Muscle of arm (tissue), 12 donors: ENCODE measurements around the gene AIFM1. TPM values are rescaled to one million over a fixed set of nuclear protein-coding genes. Genes with fewer than 3 reads are reported as not detected.
A peak's percentile ranks its signal among the peaks of the same experiment; 100 is the strongest.

Source experiments
- DNase-seq: peaks from one replicate; pipeline ENCODE4 v3.0.0-alpha.2; 2013
- polyA plus RNA-seq, 12 donors: library from polyadenylated mRNA; unstranded; fragments of 120-200 nt; gene quantifications; one replicate each; pipeline ENCODE4 v1.2.1, GENCODE V29; 2013; ENCODE audit not compliant: insufficient read length in 12 of 12

The AIFM1 gene
- polyA plus RNA-seq, 12 donors = 16.2 to 30.5 (median 25.0) TPM; not detected in 1

DNA sequence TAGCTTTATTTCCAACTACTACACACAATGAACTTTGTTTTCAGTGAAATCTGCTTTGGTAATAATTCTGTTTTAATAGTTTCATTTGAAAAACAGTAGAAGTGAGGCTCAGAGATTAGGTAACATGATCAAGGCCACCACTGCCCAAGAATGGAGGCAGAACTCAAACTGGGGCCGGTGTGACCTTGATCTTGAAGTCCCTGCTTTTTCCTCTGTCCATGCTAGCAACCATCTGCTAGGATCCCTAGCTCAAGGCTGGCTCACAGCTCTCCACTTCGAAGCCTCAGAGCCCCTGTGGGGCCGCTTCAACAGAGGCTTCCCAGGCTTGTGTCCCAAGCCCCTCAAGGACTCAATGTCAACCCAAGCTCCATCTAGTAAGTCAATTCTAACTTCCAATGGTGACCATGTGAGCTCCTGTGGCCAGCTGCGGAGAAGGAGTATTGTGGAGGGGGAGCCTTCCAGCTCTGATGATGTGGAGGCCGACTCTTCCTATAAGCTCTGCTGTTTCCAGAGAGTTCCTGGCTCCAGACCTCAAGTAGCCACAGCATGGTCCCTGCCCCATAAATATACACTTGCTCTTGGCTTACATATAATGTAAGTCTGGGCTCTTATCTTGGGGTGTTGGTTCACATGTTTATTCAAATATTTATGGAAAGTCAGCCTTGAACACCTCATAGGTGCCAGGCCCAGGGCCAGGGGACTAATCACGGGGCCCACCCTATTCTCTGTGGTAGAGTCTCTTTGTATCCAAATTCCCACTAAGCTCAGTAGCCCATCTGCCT, 70.2 kb downstream of the AIFM1 start:
- no peak for DNase-seq

GRCh38 chrX:130094696-130095095, 70.9 kb downstream of the AIFM1 start:
- no peak for DNase-seq

DNA sequence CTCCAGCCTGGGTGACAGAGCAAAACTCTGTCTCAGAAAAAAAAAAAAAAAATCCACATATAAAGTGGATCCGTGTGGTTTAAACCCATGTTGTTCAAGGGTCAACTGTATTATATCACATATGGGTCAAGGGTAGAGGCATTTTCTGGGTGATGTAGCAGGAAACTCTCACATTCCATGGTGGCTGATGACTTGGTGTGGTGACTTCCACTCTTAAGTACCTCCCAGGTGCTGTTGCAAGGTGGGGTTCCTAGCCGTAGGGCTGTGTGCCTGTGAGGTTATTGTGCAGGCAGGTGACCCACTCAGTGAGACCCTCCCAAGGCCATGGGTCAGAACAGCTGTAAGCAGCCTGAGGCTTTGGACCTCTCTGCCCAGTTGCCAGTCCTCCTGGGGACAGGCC, 72.4 kb downstream of the AIFM1 start:
- no peak for DNase-seq

GRCh38 chrX:130091980-130092522, 73.6 kb downstream of the AIFM1 start:
- DNase-seq = no peak

DNA sequence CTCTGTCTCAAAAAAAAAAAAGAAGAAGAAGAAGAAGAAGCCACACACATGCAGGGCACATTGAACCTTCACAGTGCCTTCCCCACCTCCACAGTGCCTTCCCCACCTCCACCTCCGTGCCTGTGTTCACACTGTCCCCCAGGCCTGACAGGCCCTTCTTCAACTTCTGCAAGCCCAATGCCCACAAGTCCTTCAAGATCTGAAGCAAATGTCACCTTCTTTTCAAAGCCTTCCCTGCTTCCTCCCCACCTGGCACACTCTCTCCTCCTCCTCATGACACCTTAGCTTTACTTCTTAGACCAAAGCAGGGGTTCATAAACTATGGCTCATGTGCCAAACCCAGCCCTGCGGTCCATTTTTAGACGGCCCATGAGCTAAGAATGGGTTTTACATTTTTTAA, 75.3 kb downstream of the AIFM1 start:
- DNase-seq = no peak

- no peak for DNase-seq
These were observed 79.0 kb downstream of the AIFM1 start for GRCh38 chrX:130086447-130087206.

GRCh38 chrX:130085551-130086446, 79.8 kb downstream of the AIFM1 start:
- no peak for DNase-seq

- DNase-seq = no peak
These were observed 80.9 kb downstream of the AIFM1 start for GRCh38 chrX:130084631-130085237.

GRCh38 chrX:130083656-130084382, 81.8 kb downstream of the AIFM1 start:
- no peak for DNase-seq

- DNase-seq = no peak
These were observed 82.5 kb downstream of the AIFM1 start for GRCh38 chrX:130083107-130083490.

DNA sequence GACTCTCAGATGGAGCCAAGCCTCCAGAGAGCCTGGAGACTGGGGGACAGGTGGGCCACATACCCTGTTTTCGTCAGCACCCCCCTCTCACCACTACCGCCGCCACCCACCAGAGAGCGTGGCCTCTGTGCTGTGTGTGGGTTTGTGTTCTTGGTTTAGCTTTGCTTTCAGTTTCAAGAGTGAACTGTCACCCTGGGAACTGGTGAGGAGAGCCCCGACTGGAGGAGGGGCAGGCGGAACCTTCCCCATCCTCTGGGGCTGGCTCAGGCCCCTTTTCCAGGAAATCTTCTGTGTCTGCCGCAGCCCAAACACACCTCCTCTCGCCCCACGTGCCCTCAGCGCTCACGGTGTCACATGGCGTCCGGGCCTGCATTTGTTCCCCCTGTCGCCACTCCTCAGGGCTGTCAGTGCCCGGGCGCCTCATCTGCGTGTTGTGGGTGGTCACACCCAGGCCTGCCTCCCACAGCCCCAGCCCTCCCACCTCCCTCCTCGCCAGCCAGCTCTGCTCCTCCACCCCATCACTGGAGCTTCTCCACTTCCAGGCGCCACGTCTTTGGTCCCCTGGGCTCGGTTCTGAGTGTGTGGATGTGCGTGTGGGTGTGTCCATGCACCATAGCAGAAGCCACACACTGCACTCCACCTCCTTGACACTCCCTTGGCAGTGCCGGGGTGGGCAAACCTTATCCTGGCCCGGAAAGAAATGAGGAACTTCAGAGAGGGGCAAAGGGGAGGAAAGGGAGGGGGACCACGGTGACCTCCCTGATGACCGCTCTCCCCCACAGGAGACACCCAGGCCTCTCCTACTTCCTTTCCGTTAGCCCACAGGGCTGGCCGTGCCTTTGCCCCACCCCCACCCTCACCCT, 83.2 kb downstream of the AIFM1 start:
- no peak for DNase-seq

DNA sequence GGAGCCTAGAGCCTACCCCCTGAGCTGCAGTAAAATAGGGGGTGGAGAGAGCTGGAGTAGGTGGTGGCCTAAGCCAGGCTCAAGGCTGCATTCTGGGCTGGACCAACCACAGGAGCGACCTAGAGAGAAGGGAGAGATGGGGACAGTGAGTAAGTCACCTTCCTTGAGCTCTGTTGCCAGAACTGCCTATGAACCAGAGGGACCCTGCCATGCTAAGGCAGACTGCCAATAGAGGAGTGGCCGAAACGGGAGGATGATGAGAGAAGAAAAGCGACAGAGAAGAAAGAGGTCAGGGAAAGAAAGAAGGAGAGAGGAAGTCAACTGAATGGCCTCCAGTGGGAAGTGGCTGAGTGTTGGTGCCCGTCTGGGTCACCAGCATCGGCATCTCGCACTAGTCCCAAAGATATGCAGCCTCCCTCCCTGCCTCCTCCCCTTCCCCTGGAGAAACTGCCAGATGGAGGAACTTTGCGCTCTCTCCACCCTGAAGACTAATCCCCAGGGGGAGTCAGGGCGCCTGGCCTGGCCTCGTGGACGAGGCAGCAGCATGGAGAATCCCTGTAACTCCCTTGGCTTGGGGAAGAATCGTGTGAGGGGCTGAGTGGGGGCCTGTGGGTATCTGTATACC, 84.1 kb downstream of the AIFM1 start:
- no peak for DNase-seq

DNA sequence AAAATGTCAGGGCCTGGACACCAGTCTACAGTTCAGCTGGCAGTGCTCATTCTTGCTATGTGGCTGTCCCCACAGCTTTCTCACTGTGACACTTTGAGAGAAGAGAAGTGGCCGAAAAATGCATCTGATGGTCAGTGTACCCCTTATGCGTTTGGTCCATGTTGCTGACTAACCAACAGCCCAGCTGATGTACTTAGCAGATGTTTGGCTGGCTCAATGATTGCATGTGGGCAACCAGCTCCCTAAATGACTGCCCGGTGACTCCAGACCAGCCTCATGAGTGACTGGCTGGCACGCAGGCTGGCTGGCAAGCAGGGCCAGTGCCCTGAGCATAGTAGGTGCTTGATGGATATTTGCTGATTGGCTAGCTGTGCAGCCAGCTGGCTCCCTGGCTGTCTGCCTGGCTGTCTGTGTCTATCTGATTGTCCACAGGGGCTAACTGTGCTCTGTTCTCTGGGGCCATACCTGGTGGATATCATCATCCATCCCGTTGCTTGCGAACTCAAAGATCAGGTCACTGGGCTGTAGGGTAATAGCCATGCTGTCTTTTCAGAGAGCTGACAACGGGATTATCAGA, 84.8 kb downstream of the AIFM1 start:
- no peak for DNase-seq

DNA sequence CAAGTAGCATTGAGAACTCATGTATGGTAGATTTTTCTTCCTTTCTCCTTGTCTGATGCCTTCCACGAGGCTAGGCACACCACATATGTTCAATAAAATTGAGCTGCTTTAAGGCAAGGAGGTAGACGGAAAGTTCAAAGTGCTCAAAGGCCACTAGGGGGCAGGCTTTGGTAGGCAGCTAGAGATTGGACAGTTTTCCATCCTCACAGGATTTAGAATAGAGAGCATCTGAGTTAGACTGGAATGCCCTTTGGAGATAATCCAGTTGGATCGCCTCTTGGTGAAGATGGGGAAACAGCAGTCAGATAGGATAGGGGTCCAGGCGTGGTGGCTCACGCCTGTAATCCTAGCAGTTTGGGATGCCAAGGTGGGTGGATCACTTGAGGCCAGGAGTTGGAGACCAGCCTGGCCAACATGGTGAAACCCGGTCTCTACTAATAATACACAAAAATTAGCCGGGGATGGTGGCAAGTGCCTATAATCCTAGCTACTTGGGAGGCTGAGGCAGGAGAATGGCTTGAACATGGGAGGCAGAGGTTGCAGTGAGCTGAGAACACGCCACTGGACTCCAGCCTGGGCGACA, 85.7 kb downstream of the AIFM1 start:
- DNase-seq = peak; percentile 73
